Ishikawa (cell line): ENCODE measurements around the gene TRIO.

ENCODE experiments used
- CEBPB ChIP-seq: IDR thresholded peaks from 2 replicates; pipeline ENCODE4 v1.6.1; 2012
- CREB1 ChIP-seq: IDR thresholded peaks from 2 replicates; pipeline ENCODE4 v1.6.1; 2012; ENCODE audit warnings: low read depth
- EGR1 ChIP-seq: IDR thresholded peaks from 2 replicates; pipeline ENCODE4 v1.6.1; 2012
- EP300 ChIP-seq: IDR thresholded peaks from 2 replicates; pipeline ENCODE4 v1.6.1; 2012; ENCODE audit warnings: borderline replicate concordance
- FOXM1 ChIP-seq: IDR thresholded peaks from 2 replicates; pipeline ENCODE4 v1.6.1; 2012; ENCODE audit warnings: low read depth, borderline replicate concordance
- NFIC ChIP-seq: IDR thresholded peaks from 2 replicates; pipeline ENCODE4 v1.6.1; 2012
- RAD21 ChIP-seq: IDR thresholded peaks from 2 replicates; pipeline ENCODE4 v1.6.1; 2012; ENCODE audit warnings: low read depth
- REST ChIP-seq: IDR thresholded peaks from 2 replicates; pipeline ENCODE4 v1.6.1; 2012; ENCODE audit warnings: low read depth, mild to moderate bottlenecking
- TAF1 ChIP-seq: IDR thresholded peaks from 2 replicates; pipeline ENCODE4 v1.6.1; 2012; ENCODE audit warnings: low read depth, mild to moderate bottlenecking
- TCF12 ChIP-seq: IDR thresholded peaks from 2 replicates; pipeline ENCODE4 v1.6.1; 2012; ENCODE audit warnings: low read depth
- TEAD4 ChIP-seq: IDR thresholded peaks from 2 replicates; pipeline ENCODE4 v1.6.1; 2012
- USF1 ChIP-seq: IDR thresholded peaks from 2 replicates; pipeline ENCODE4 v1.6.1; 2012
- YY1 ChIP-seq: IDR thresholded peaks from 2 replicates; pipeline ENCODE4 v1.6.1; 2012; ENCODE audit warnings: low read depth
- ZBTB7A ChIP-seq: IDR thresholded peaks from 2 replicates; pipeline ENCODE4 v1.6.1; 2012; ENCODE audit warnings: low read depth
- TF ChIP-seq, protein P1 (sequence below): IDR thresholded peaks from 2 replicates; pipeline ENCODE4 v1.6.1; 2012

The TRIO gene

DNA sequence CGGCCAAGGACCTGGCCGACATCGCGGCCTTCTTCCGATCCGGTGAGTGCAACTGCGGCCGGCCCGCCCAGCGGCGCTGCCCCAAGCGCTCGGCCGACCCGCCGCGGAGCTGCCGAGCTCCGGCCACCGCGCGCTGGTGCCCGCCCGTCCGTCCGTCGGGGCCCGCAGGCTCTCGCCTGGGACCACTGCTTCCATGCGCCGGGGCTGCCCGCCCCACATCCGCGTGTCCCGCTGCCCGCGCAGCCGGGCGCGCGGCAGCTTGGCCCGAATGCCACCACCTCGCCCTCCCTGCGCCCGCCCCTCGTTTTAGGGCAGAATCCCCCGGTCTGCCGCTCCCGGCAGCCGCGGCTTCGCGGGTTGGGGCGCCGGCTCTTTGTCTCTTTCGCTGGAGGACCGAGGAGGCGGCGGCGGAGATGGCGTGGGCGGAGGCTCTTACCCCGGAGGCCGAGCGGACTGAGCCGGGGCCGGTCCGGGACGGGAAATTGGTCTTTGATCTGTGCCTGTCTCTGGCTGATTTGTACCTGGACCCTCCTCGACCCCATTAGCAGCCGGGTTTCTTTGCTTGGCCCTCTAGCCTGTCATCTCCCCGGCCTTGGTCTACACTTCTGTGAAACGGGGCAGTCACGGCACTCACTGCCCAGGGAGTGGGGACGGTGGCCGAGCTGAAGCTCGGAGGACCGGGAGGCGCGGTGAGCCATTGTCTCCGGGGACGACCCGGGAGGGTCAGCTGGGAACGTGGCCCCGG lies 871 bp downstream of the TRIO start:
- no peak for TF ChIP-seq CREB1
- peak; percentile 72 for TF ChIP-seq EGR1
- TF ChIP-seq, protein P1, sequence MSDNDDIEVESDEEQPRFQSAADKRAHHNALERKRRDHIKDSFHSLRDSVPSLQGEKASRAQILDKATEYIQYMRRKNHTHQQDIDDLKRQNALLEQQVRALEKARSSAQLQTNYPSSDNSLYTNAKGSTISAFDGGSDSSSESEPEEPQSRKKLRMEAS = peak; percentile 8; the same call in 1 of the 2 replicates
- no peak for TF ChIP-seq TCF12
- TF ChIP-seq YY1 = 0 out of 2 replicates have a peak, but pooled peaks have one; percentile 30
- no peak for TF ChIP-seq USF1

- TF ChIP-seq TCF12 = no peak; the same call in 1 of the 2 replicates
- no peak for TF ChIP-seq YY1
- peak; percentile 14 for TF ChIP-seq EGR1
- TF ChIP-seq NFIC = no peak
- TF ChIP-seq CREB1 = no peak
- TF ChIP-seq EP300 = no peak
- no peak for TF ChIP-seq RAD21
- TF ChIP-seq USF1 = peak; percentile 51; the same call in 1 of the 2 replicates
- TF ChIP-seq CEBPB = no peak
Observed at GRCh38 chr5:14144586-14145434, 1.7 kb downstream of the TRIO start.

DNA sequence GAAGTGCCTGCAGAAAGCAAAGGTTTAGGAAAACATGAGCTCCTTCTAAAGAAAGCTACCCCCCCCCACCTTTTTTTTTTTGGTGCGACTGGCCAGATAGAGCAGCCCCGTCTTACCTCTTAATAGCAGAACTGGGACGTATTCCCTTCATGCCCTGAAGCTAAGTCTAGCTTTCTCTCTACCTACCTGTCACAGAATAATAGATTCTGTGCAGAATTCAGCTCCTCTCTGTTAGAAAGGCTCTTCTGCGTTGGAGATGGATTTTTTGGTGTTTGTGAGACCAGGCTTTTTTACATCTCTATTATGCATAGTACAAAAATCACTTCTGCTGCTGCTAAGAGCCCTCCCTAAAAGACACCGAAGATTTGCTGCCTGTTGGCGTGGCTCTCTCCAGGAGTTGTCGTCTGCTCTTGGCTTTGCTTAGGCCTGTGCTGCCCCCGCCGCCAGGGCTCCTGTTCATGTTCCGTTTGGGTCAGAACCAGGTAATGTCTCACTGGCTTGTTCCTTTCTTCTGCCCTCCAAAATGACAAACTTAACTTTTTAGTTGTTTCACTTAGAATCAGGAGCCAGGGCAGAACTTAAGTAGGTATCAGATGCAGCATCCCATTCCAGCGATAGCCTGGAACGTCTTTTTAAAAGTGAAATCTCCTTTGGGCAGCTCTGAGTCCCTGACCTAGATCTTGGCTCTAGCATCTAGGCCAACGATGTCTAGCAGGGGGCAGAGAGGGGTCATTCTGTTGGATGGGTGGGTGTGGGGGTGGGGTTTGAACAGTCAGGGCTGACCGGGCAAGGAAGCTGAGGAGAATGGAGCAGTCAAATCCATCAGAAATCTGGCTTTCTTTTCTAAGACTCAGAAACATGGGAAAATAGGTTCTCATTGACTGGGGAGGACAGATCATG lies 2.5 kb downstream of the TRIO start:
- TF ChIP-seq CREB1 (no peak), FOXM1 (no peak), REST (no peak), EGR1 (no peak), TEAD4 (no peak), USF1 (no peak), TAF1 (no peak), YY1 (no peak), EP300 (no peak), RAD21 (no peak), ZBTB7A (no peak), CEBPB (no peak), TCF12 (no peak), NFIC (no peak)
- TF ChIP-seq, protein P1 = no peak

DNA sequence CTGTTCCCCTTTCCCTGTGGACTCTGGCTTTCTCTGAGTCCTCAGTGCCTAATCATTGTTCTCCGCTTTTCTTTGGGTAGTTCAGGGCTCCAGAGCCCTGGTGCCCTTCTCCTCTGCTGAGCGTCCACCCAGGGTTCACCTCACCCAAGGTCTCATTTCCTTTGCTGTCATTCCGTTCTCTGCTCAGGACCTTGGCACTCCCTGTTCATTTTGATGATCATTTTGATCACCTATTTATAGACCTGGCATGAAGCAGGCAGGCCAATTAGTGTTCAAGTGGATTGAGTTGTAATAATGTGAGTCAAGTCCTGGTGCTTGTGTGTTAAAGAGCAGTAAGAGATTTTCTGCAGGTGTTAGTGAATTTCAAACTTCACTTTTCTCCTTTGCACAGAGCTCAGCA lies 3.6 kb downstream of the TRIO start:
- TF ChIP-seq REST (no peak), TAF1 (no peak), USF1 (no peak), TCF12 (no peak), YY1 (no peak), NFIC (no peak), FOXM1 (no peak), CEBPB (no peak), TEAD4 (no peak), EP300 (no peak), RAD21 (no peak), EGR1 (no peak), ZBTB7A (no peak), CREB1 (no peak)
- TF ChIP-seq, protein P1 = no peak
